Measurements from ENCODE around the gene OR8A1.

The OR8A1 gene

GRCh38 chr11:124541204-124541603 is 28.6 kb upstream of the OR8A1 start:
- no peak for DNase-seq (ENCODE audit: low read depth)
- TF ChIP-seq CTCF (IDR thresholded peaks at IDR 0.05; ENCODE audit: control insufficient read depth, extremely low read depth, insufficient read depth) = no peak
- no peak overlapping the region for H3K4me3 ChIP-seq (ENCODE audit: low read depth, low read length)

GRCh38 chr11:124543145-124543544 is 26.7 kb upstream of the OR8A1 start:
- no peak overlapping the region for H3K4me3 ChIP-seq (ENCODE audit: low read depth, low read length)
- no peak for DNase-seq (ENCODE audit: low read depth)
- no peak for TF ChIP-seq CTCF (IDR thresholded peaks at IDR 0.05; ENCODE audit: control insufficient read depth, extremely low read depth, insufficient read depth)

DNA sequence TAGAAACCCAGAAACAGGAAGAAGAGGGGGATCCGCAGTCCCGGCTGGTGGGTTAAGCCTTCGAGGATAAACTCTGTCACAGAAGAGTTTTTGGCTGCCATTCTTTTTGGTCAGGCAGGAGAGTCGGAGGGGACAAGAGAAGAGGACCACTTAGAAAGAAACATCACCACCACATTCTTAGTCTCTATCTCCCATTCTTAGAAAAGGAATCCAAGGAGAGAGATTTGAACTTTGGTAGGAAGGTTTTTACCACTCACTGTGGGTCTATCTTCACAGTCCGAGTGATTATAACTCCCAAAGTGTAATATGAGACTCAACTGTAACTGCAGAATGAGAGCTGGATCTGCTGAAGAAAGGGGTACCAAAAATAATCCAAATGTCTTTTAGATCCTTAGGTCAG is 26.2 kb upstream of the OR8A1 start, which contains the start of gene OR8B12:
Gene OR8B12, minus strand, starts transcription at position 101 of the 400 bp plus-strand sequence. Its CDS starts 0 bp downstream, at position 101.
- no peak within 1 kb of the TSS for H3K4me3 ChIP-seq (ENCODE audit: low read depth, low read length)
- no peak for DNase-seq (ENCODE audit: low read depth)
- no peak for TF ChIP-seq CTCF (IDR thresholded peaks at IDR 0.05; ENCODE audit: control insufficient read depth, extremely low read depth, insufficient read depth)

DNA sequence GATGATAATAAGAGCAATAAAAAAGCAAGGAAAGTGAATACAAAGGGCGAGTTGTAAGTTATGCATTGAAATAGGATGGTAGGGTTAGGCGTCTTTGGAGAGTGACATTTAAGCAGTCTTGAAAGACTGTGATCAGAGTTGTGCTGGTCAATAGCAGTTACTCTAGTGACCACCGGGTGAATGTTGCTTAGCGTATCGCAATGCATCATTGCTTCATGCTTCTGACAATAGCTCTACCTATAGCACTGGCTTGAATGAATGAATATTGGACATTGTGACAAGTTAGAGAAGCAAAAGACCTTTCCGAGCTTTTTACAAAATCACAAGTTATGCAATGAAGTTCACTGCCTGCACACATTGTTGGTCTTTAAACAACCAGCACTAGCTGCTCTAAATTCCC is 18.6 kb upstream of the OR8A1 start:
- no peak for TF ChIP-seq CTCF (IDR thresholded peaks at IDR 0.05; ENCODE audit: control insufficient read depth, extremely low read depth, insufficient read depth)
- H3K4me3 ChIP-seq (ENCODE audit: low read depth, low read length) = no peak overlapping the region
- no peak for DNase-seq (ENCODE audit: low read depth)

GRCh38 chr11:124551987-124552386 is 17.8 kb upstream of the OR8A1 start:
- no peak for DNase-seq (ENCODE audit: low read depth)
- H3K4me3 ChIP-seq (ENCODE audit: low read depth, low read length) = no peak overlapping the region
- TF ChIP-seq CTCF (IDR thresholded peaks at IDR 0.05; ENCODE audit: control insufficient read depth, extremely low read depth, insufficient read depth) = no peak

DNA sequence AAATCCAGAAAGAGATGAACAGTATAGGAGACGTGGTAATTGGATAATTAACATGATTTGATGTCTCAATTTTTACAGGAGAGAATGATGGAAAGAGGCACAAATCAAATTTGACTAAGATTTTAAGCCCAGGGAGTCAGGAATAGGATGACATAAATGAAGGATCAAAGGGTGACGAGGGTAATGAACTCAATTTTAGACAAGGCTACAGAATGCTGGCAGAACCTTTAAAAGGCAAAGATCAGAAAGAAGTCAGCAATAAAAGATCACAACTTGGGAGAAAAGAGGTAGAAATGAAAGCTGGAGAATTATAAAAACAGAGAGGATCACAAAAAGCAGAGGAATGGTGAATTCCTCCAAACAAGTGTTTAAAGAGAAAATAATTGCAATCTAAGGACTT is 13.0 kb upstream of the OR8A1 start:
- no peak overlapping the region for H3K4me3 ChIP-seq (ENCODE audit: low read depth, low read length)
- no peak for TF ChIP-seq CTCF (IDR thresholded peaks at IDR 0.05; ENCODE audit: control insufficient read depth, extremely low read depth, insufficient read depth)
- DNase-seq (ENCODE audit: low read depth) = no peak

DNA sequence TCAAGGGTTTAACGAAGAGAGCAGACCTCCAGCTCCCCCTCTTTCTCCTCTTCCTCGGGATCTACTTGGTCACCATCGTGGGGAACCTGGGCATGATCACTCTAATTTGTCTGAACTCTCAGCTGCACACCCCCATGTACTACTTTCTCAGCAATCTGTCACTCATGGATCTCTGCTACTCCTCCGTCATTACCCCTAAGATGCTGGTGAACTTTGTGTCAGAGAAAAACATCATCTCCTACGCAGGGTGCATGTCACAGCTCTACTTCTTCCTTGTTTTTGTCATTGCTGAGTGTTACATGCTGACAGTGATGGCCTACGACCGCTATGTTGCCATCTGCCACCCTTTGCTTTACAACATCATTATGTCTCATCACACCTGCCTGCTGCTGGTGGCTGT is 363 bp downstream of the OR8A1 start:
- no peak for TF ChIP-seq CTCF (IDR thresholded peaks at IDR 0.05; ENCODE audit: control insufficient read depth, extremely low read depth, insufficient read depth)
- DNase-seq (ENCODE audit: low read depth) = no peak
- no peak overlapping the region for H3K4me3 ChIP-seq (ENCODE audit: low read depth, low read length)

Measured in LNCaP clone FGC (cell line).